Middle frontal gyrus (tissue), 1 donor: Measurements from ENCODE around the gene CADM2.
"Not testable (repeated sequence)": the region's sequence is repeated elsewhere in the genome, so short reads cannot be mapped to it uniquely, and the experiment has no call there.

Experiments used
- DNase-seq: peaks from one replicate; pipeline ENCODE4 v3.0.0-alpha.2; 2015; ENCODE audit warnings: low spot score; ENCODE audit errors: extremely low spot score

The CADM2 gene

DNA sequence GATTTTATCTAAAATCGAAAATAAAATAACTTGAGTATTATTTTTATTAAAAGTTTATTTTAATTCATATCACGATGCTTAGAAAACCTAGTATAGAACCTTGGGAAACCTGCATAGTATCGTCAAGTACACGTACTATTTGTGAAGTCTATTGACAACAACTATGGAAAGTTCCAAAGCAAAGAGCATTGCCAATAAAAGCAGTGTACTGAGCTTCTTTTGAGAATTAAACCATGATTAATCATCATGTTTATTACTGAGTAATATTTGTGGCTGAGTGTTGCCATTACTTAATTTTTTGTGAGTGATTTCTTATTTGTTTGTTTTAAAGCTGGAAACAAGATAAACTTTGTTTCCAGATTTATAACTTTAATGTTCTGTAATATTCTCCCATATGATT is 674.1 kb downstream of the CADM2 start:
- DNase-seq, result no peak

DNA sequence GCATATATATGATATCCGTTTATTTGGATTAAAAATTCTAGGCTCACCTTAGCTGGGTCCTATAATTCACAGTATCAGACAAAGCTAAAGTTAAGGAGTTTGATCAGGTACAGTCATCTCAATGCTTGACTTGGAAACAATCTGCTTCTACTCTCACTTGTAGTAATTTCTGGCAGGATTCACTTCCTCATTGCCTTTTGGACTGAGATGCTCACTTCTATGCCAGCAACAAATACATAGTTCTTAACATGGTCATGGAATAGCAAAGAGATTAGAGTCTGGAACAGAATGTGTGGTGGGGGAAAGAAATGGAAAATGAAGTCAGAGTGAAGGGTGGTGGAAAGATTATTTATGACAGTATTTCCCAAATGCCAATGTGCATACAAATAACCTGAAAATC is 693.6 kb downstream of the CADM2 start:
- no peak for DNase-seq

- no peak for DNase-seq
Measured at GRCh38 chr3:85660451-85660850, 701.7 kb downstream of the CADM2 start.

DNA sequence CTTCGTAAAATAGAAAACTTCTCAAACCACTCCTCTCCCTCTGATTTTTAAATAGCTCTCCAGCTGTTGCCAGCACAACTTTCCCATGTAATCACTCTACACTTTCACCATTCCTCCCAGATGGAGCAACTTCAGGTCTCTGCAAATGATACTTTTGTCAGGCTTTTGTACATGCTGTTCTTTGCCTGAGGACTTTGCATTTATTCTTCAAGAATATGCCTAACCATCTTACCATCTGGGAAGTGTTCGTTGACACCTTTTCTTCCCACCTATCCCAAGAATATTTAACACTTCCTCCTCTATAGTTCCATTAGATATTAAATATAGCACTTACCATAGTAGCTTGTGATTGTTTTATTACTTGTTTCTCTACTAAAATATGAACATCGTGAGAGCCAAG is 703.7 kb downstream of the CADM2 start:
- peak; percentile 33 for DNase-seq

- no peak for DNase-seq
Measured at GRCh38 chr3:85667744-85668143, 709.0 kb downstream of the CADM2 start.

DNA sequence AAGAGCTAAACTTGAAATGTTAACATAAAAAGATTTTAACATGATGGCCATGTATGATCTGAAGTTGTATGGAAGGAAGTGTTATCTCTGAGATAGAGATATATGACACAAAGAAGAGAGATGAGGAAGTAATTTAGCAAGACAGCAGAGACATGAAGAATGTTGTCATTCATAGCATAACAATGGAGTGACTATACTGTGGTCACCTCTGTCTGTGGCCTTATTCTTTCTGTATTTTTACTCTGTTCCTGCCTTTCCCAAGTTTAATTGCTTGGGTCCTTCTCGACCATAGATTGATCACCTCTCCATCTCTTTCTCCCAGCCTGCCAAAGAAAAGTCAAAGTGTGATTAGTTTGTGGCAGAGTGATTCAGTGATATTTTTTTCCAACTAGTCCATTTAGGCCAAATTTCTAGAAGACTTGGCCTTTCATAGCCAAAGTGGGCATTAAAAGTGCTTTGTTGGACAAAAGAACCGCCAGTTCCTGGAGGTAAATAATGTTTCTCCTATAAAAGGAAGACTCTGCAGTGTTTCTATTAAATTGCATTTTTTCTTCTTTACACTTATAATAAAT is 711.9 kb downstream of the CADM2 start:
- DNase-seq, result no peak

GRCh38 chr3:85672761-85673160 is 714.0 kb downstream of the CADM2 start:
- no peak for DNase-seq

- DNase-seq, result no peak
Measured at GRCh38 chr3:85678713-85679112, 719.9 kb downstream of the CADM2 start.

- DNase-seq, result no peak
Measured at GRCh38 chr3:85681906-85682305, 723.1 kb downstream of the CADM2 start.

- no peak for DNase-seq
Measured at GRCh38 chr3:85691196-85691595, 732.4 kb downstream of the CADM2 start.

DNA sequence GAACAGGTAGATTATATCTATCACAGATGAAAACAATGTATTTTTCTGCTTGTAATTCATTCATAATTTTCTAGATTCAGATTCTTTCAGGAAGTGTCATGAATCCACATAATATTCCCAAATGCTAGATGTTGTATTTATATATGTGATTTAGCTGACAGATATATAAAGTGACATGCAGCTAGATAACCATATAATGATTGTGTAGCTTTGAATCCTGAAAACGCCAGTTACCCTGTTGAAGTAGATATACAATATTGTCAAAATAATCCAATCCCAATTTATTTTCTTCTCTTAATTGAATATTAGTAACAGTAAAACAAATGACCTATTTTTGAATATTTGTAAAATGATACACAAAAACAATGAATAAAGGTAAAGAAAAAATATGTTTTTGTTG is 738.4 kb downstream of the CADM2 start:
- no peak for DNase-seq

DNA sequence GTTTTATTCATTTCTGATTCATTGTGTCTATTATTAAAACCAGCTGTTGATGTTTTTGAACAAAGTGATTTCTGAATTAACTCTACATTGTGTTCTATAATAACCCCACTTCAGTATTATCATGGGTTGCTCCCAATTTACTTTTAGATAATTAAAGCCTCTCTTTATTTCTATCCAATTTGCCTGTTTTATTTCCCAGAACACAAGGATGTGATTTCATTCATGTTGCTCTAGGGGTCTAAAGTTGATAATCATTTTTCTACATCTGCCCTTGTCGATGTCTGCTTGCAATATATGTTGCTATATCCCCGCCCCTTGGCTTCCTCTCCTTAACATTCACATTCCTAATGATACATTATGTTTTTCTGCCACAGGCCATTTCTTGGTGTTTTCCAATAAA is 747.3 kb downstream of the CADM2 start:
- no peak for DNase-seq

GRCh38 chr3:85708325-85708724 is 749.5 kb downstream of the CADM2 start:
- not testable (repeated sequence) for DNase-seq

DNA sequence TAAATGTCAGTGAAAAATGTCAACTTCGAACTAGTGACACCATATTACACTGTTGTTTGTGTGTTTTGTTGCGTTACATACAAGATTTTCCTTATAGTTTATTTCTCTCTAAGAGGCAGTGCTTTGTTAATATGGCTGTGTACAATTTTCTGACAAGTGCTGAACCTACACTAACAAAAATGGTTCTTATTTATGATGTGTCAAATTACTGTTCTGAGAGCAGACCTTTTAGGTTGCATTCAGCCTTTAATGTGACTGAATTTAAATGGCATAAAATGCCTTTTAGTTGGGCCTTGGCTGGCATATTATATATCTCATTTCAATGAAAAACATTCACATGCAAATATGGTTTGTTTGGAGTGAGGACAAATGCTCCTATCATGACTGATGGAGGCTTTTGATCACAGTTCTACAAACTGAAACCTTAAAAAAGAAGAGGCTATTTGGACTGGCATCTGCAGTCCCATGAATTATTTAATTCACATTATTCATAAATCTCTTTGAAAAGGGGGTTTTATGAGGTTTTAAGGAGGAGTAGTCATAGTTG is 750.6 kb downstream of the CADM2 start:
- no peak for DNase-seq

- DNase-seq, result no peak
Measured at GRCh38 chr3:85710490-85710889, 751.7 kb downstream of the CADM2 start.

DNA sequence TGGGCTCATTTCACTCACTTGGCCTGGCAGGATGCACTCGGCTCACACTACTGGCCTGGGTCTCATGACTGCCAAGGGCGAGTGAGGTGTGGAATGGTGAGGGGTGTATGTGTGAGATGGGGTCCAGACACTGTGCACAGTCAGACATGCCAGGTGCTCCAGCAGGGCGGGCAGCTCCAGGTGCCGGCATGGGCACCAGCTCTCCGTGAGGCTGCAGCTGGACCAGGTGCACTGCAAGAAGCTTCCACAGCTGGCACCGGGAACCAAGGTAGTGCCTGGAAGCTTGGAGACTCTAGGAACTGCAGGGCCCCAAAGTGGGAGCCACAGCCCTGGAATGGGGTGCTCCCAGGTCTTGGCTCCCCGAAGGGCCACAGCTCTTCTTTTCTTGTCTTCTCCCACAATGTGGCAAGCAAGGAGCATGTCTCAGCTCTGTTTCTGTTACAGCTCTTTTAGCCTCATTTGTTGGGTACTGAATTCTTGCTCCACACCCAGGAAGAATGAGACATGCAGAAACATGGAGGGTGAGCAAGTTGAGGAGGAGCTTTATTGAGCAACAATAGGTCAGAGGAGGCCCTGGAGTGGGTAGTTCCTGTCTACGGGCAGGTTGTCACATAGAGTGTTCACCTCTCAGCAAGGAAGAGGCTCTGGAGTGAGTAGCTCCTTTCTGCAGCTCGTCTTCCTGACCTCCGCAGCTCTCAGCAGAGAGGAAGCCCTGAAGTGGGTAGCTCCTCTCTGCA is 762.8 kb downstream of the CADM2 start:
- no peak for DNase-seq

DNA sequence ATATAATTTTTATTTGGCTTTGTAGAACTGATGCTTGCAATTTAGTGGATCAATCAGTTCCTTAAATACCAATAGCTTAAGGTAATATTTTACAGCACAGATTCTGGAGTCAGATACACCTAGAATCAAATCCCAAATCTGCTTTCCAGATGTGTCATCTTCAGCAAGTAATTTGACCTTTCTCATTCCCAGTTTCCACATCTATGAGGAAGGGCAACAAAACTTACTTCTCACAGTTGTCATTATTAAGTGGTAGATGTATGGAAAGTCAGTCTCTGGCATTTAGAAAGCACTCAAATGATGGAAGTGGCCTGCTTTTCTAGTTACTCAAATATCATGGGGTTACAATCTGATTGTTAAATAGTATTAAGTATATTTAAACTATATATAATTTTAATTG is 767.0 kb downstream of the CADM2 start:
- no peak for DNase-seq

- DNase-seq, result no peak
Measured at GRCh38 chr3:85726241-85726640, 767.5 kb downstream of the CADM2 start.

DNA sequence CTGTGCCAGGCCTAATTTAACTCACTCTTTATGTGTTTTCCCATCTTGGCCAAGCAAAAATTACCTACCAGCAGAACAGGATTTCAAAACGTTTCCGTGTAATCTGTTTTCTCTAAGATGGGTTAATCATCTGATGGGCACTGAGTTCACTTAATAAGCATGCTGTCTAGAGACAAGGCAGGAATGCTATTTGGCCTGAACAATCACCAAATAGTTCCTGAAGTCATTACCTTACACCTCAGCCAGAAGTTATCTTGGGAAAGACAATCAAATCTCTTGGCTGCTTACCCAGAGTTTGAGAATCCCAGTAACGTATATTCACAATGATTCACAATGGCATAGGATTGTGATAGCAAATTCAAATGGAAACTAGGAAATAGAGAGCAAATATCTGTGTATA is 779.1 kb downstream of the CADM2 start:
- DNase-seq, result no peak

DNA sequence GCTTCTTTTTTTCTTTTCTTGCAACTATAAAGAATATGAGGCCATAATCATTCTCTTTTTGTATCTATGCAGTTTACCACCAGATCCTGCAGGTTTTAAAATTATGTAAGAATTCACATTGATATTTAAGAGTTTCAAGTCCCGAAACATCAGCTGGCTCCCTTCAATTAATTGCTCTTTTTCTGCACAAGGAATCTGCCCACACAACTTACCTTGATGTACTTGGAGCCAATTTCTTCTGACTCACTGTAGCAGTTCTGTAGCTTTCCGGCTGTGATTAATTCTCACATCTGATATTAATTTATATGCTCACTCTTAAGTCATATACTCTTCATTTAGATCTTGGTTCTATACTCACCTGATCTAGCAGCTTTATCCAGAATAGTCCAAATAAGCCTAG is 781.8 kb downstream of the CADM2 start:
- DNase-seq, result no peak

GRCh38 chr3:85758442-85758841 is 799.7 kb downstream of the CADM2 start:
- no peak for DNase-seq

DNA sequence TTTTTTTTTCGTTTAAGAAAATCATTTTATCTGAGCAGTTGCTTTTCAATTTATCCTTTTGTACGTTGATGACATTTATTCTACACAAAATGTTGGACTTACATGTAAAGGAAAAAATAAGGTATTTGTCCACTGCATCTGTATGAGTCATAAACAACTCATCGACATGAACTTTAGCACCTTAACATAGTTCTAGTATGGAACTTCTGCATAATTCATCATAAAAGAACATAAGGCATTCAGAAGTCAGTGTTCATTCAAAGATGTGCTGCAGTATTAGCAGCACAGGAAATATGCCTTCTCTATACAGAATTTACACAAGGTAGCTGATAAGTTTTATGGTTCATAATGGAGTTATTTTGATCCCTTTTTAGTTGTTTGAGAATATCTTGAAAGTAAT is 801.6 kb downstream of the CADM2 start:
- no peak for DNase-seq

DNA sequence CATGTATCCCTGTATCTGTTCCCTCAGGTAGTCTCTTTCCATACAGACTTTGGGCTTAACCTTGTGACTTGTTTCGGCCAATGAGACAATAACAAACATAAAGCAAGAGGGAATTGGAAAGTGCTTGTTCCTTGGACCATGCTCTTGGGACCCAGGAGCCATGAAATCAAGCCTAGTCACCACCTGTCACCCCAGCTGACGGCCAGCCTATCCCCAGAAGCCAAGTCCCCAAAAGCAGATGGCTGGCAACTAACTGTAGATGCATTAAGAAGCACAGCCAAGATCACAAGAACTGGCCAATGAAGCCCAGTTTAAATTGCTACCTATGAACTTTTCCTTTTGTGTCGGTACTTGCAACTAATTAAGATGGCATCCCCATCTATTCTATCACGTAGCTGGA is 822.0 kb downstream of the CADM2 start:
- no peak for DNase-seq
